Lung microvascular endothelial cell (primary cell): ENCODE data around the gene MED27. TPM values are rescaled to one million over a fixed set of nuclear protein-coding genes. Genes with fewer than 3 reads are reported as not detected.
"Not testable (repeated sequence)": the region's sequence is repeated elsewhere in the genome, so short reads cannot be mapped to it uniquely, and the experiment has no call there.

ENCODE experiments used
- DNase-seq, 2 donors: peaks; one replicate each; pipeline versions ENCODE4 v3.0.0 to v3.0.0-alpha.2; 2010; ENCODE audit warnings: low read depth in 2 of 2
- total RNA-seq: library from RNA; depleted of rRNA; stranded (reverse); fragments of >200 nt; gene quantifications from 2 replicates; pipeline ENCODE4 v1.2.1, GENCODE V29; 2014

The MED27 gene
- total RNA-seq, 1 donor from 2014 or later, result 10.7 TPM

GRCh38 chr9:132020272-132020671, 59.4 kb downstream of the MED27 start:
- peak in 1 of 2 donors; percentile 8 for DNase-seq

GRCh38 chr9:132019702-132020101, 60.0 kb downstream of the MED27 start:
- no peak for DNase-seq

- DNase-seq, result no peak
Measured at GRCh38 chr9:132018957-132019405, 60.7 kb downstream of the MED27 start.

- DNase-seq, result no peak
Measured at GRCh38 chr9:132016456-132016855, 63.2 kb downstream of the MED27 start.

GRCh38 chr9:132015866-132016265, 63.8 kb downstream of the MED27 start:
- no peak for DNase-seq

- DNase-seq, result peak in 1 of 2 donors; percentile 23
Measured at GRCh38 chr9:132014218-132014805, 65.4 kb downstream of the MED27 start.

GRCh38 chr9:132012704-132013357, 66.8 kb downstream of the MED27 start:
- DNase-seq, result no peak

GRCh38 chr9:132011896-132012295, 67.8 kb downstream of the MED27 start:
- DNase-seq, result no peak

- DNase-seq, result no peak
Measured at GRCh38 chr9:132011309-132011708, 68.4 kb downstream of the MED27 start.

- not testable (repeated sequence) for DNase-seq
Measured at GRCh38 chr9:132010201-132010600, 69.5 kb downstream of the MED27 start.

GRCh38 chr9:132008855-132009812, 70.5 kb downstream of the MED27 start:
- no peak for DNase-seq

- peak in 1 of 2 donors; percentile 60 for DNase-seq
Measured at GRCh38 chr9:132008184-132008803, 71.4 kb downstream of the MED27 start.

GRCh38 chr9:132007371-132008025, 72.2 kb downstream of the MED27 start:
- DNase-seq, result no peak

- no peak for DNase-seq
Measured at GRCh38 chr9:132006677-132007370, 72.8 kb downstream of the MED27 start.

- DNase-seq, result peak in 1 of 2 donors; percentile 31
Measured at GRCh38 chr9:132005899-132006298, 73.8 kb downstream of the MED27 start.

GRCh38 chr9:132004323-132004722, 75.3 kb downstream of the MED27 start:
- no peak for DNase-seq

- no peak for DNase-seq
Measured at GRCh38 chr9:132003896-132004295, 75.8 kb downstream of the MED27 start.

- no peak for DNase-seq
Measured at GRCh38 chr9:132003319-132003704, 76.4 kb downstream of the MED27 start.

GRCh38 chr9:132002643-132003318, 76.9 kb downstream of the MED27 start:
- no peak for DNase-seq

GRCh38 chr9:132001567-132001966, 78.1 kb downstream of the MED27 start:
- DNase-seq, result no peak
